ENCODE results near the gene NCMAP.
A peak's percentile ranks its signal among the peaks of the same experiment; 100 is the strongest.

The NCMAP gene

GRCh38 chr1:24622218-24622617 lies 66.3 kb downstream of the NCMAP start:
- DNase-seq (ENCODE audit: low spot score), result no peak

GRCh38 chr1:24632832-24633175 lies 76.9 kb downstream of the NCMAP start:
- DNase-seq (ENCODE audit: low spot score), result no peak

- peak; percentile 72 for DNase-seq (ENCODE audit: low spot score)
These were observed 79.4 kb downstream of the NCMAP start for GRCh38 chr1:24635195-24635843.

- DNase-seq (ENCODE audit: low spot score), result no peak
These were observed 80.9 kb downstream of the NCMAP start for GRCh38 chr1:24636661-24637357.

GRCh38 chr1:24639094-24639493 lies 83.2 kb downstream of the NCMAP start:
- no peak for DNase-seq (ENCODE audit: low spot score)

GRCh38 chr1:24639881-24640280 lies 84.0 kb downstream of the NCMAP start:
- DNase-seq (ENCODE audit: low spot score), result no peak

- no peak for DNase-seq (ENCODE audit: low spot score)
These were observed 84.4 kb downstream of the NCMAP start for GRCh38 chr1:24640288-24640687.

GRCh38 chr1:24641646-24642151 lies 85.8 kb downstream of the NCMAP start:
- DNase-seq (ENCODE audit: low spot score), result no peak

GRCh38 chr1:24642481-24643362 lies 86.8 kb downstream of the NCMAP start, which contains the start of gene SRRM1:
TSS of gene SRRM1 (plus strand) at chr1:24643302. CDS start at chr1:24643327, 25 bp downstream.
- peak; percentile 99 for DNase-seq (ENCODE audit: low spot score)

GRCh38 chr1:24643363-24644099 lies 87.6 kb downstream of the NCMAP start:
- peak; percentile 68 for DNase-seq (ENCODE audit: low spot score)

- DNase-seq (ENCODE audit: low spot score), result no peak
These were observed 88.2 kb downstream of the NCMAP start for GRCh38 chr1:24644100-24644384.

GRCh38 chr1:24648919-24649318 lies 93.0 kb downstream of the NCMAP start:
- no peak for DNase-seq (ENCODE audit: low spot score)

- no peak for DNase-seq (ENCODE audit: low spot score)
These were observed 96.5 kb downstream of the NCMAP start for GRCh38 chr1:24652382-24652781.

GRCh38 chr1:24654010-24654409 lies 98.1 kb downstream of the NCMAP start:
- DNase-seq (ENCODE audit: low spot score), result no peak

GRCh38 chr1:24656046-24656445 lies 100.2 kb downstream of the NCMAP start:
- DNase-seq (ENCODE audit: low spot score), result no peak

GRCh38 chr1:24657781-24658180 lies 101.9 kb downstream of the NCMAP start:
- DNase-seq (ENCODE audit: low spot score), result no peak
